ENCODE measurements around the gene C1QL2. TPM values are rescaled to one million over a fixed set of nuclear protein-coding genes. Genes with fewer than 3 reads are reported as not detected.

The C1QL2 gene
- total RNA-seq, 1 donor from 2014 or later = not detected

- DNase-seq (ENCODE audit: low spot score) = no peak
Measured at GRCh38 chr2:119179202-119179601, 20.7 kb upstream of the C1QL2 start.

- DNase-seq (ENCODE audit: low spot score) = no peak
Measured at GRCh38 chr2:119178776-119179175, 20.2 kb upstream of the C1QL2 start.

- no peak for DNase-seq (ENCODE audit: low spot score)
Measured at GRCh38 chr2:119177838-119178190, 19.3 kb upstream of the C1QL2 start.

- DNase-seq (ENCODE audit: low spot score) = no peak
Measured at GRCh38 chr2:119177171-119177837, 18.8 kb upstream of the C1QL2 start.

GRCh38 chr2:119175517-119175916, 17.0 kb upstream of the C1QL2 start:
- no peak for DNase-seq (ENCODE audit: low spot score)

- DNase-seq (ENCODE audit: low spot score) = no peak
Measured at GRCh38 chr2:119174993-119175347, 16.4 kb upstream of the C1QL2 start.

GRCh38 chr2:119174216-119174992, 15.9 kb upstream of the C1QL2 start:
- DNase-seq (ENCODE audit: low spot score) = no peak

- DNase-seq (ENCODE audit: low spot score) = no peak
Measured at GRCh38 chr2:119173556-119174060, 15.1 kb upstream of the C1QL2 start.

GRCh38 chr2:119170504-119170903, 12.0 kb upstream of the C1QL2 start:
- DNase-seq (ENCODE audit: low spot score) = no peak

GRCh38 chr2:119169717-119170116, 11.2 kb upstream of the C1QL2 start:
- DNase-seq (ENCODE audit: low spot score) = no peak

GRCh38 chr2:119160361-119160990, 1.9 kb upstream of the C1QL2 start:
- DNase-seq (ENCODE audit: low spot score) = no peak

- no peak for DNase-seq (ENCODE audit: low spot score)
Measured at GRCh38 chr2:119157850-119158511, 570 bp downstream of the C1QL2 start.

- no peak for DNase-seq (ENCODE audit: low spot score)
Measured at GRCh38 chr2:119156891-119157773, 1.4 kb downstream of the C1QL2 start.

- DNase-seq (ENCODE audit: low spot score) = no peak
Measured at GRCh38 chr2:119156105-119156890, 2.3 kb downstream of the C1QL2 start.

- DNase-seq (ENCODE audit: low spot score) = no peak
Measured at GRCh38 chr2:119155633-119156032, 2.9 kb downstream of the C1QL2 start.

GRCh38 chr2:119154076-119154475, 4.5 kb downstream of the C1QL2 start:
- no peak for DNase-seq (ENCODE audit: low spot score)

GRCh38 chr2:119149611-119150010, 8.9 kb downstream of the C1QL2 start:
- DNase-seq (ENCODE audit: low spot score) = no peak

GRCh38 chr2:119147776-119148715, 10.5 kb downstream of the C1QL2 start:
- DNase-seq (ENCODE audit: low spot score) = no peak

GRCh38 chr2:119144806-119145205, 13.7 kb downstream of the C1QL2 start:
- DNase-seq (ENCODE audit: low spot score) = no peak
